HEK293 (cell line): ENCODE results near the gene SLC25A22.
A peak's percentile ranks its signal among the peaks of the same experiment; 100 is the strongest.

Experiments
- ELK4 ChIP-seq: IDR thresholded peaks from 2 replicates; pipeline ENCODE4 v1.6.1; 2011; ENCODE audit warnings: mild to moderate bottlenecking, low read depth, low read length, borderline replicate concordance
- GLIS1 ChIP-seq: fragments of 450-650 bp; formaldehyde crosslinking; IDR thresholded peaks from 2 replicates; pipeline ENCODE4 v1.5.1; 2016; ENCODE audit warnings: missing biosample characterization, missing genetic modification characterization
- PRDM10 ChIP-seq: fragments of 450-650 bp; formaldehyde crosslinking; IDR thresholded peaks from 2 replicates; pipeline ENCODE4 v1.5.1; 2016; ENCODE audit warnings: missing biosample characterization, missing genetic modification characterization
- SCRT2 ChIP-seq: fragments of 450-650 bp; formaldehyde crosslinking; IDR thresholded peaks from 2 replicates; pipeline ENCODE4 v1.5.1; 2016; ENCODE audit warnings: missing biosample characterization, missing genetic modification characterization
- TRIM28 ChIP-seq: IDR thresholded peaks from 2 replicates; pipeline ENCODE4 v1.6.1; 2011; ENCODE audit warnings: low read length, control low read depth, borderline replicate concordance
- WT1 ChIP-seq: fragments of 450-650 bp; formaldehyde crosslinking; IDR thresholded peaks from 2 replicates; pipeline ENCODE4 v1.5.1; 2016; ENCODE audit warnings: missing biosample characterization, missing genetic modification characterization
- ZBTB10 ChIP-seq: fragments of 450-650 bp; formaldehyde crosslinking; IDR thresholded peaks from 2 replicates; pipeline ENCODE4 v1.5.1; 2016; ENCODE audit warnings: missing biosample characterization, missing genetic modification characterization
- ZNF133 ChIP-seq: fragments of 450-650 bp; formaldehyde crosslinking; IDR thresholded peaks from 2 replicates; pipeline ENCODE4 v1.5.1; 2016; ENCODE audit warnings: missing biosample characterization, missing genetic modification characterization
- ZNF16 ChIP-seq: fragments of 450-650 bp; formaldehyde crosslinking; IDR thresholded peaks from 2 replicates; pipeline ENCODE4 v1.5.1; 2016; ENCODE audit warnings: low read depth, missing biosample characterization, missing genetic modification characterization
- ZNF2 ChIP-seq: fragments of 450-650 bp; formaldehyde crosslinking; IDR thresholded peaks from 2 replicates; pipeline ENCODE4 v1.5.1; 2016; ENCODE audit warnings: missing biosample characterization, missing genetic modification characterization
- ZNF354C ChIP-seq: fragments of 450-650 bp; formaldehyde crosslinking; IDR thresholded peaks from 2 replicates; pipeline ENCODE4 v1.5.1; 2016; ENCODE audit warnings: missing biosample characterization, missing genetic modification characterization, low read depth, borderline replicate concordance
- ZNF37A ChIP-seq: fragments of 450-650 bp; IDR thresholded peaks from 2 replicates; pipeline ENCODE4 v1.5.1; 2018; ENCODE audit warnings: missing biosample characterization, missing genetic modification characterization
- ZNF394 ChIP-seq: fragments of 450-650 bp; formaldehyde crosslinking; IDR thresholded peaks from 2 replicates; pipeline ENCODE4 v1.5.1; 2016; ENCODE audit warnings: missing biosample characterization, missing genetic modification characterization, mild to moderate bottlenecking, moderate library complexity, borderline replicate concordance
- ZNF404 ChIP-seq: fragments of 450-650 bp; formaldehyde crosslinking; IDR thresholded peaks from 2 replicates; pipeline ENCODE4 v1.5.1; 2017; ENCODE audit warnings: missing biosample characterization, missing genetic modification characterization
- ZNF416 ChIP-seq: fragments of 450-650 bp; formaldehyde crosslinking; IDR thresholded peaks from 2 replicates; pipeline ENCODE4 v1.5.1; 2016; ENCODE audit warnings: missing biosample characterization, missing genetic modification characterization
- ZNF426 ChIP-seq: fragments of 450-650 bp; formaldehyde crosslinking; IDR thresholded peaks from 2 replicates; pipeline ENCODE4 v1.5.1; 2017; ENCODE audit warnings: missing biosample characterization, missing genetic modification characterization, mild to moderate bottlenecking, inconsistent platforms, moderate library complexity
- ZNF449 ChIP-seq: fragments of 450-650 bp; formaldehyde crosslinking; IDR thresholded peaks from 2 replicates; pipeline ENCODE4 v1.5.1; 2017; ENCODE audit warnings: missing biosample characterization, mild to moderate bottlenecking, missing genetic modification characterization, moderate library complexity
- ZNF473 ChIP-seq: fragments of 450-650 bp; formaldehyde crosslinking; IDR thresholded peaks from 2 replicates; pipeline ENCODE4 v1.5.1; 2017; ENCODE audit warnings: missing biosample characterization, missing genetic modification characterization
- ZNF514 ChIP-seq: fragments of 450-650 bp; formaldehyde crosslinking; IDR thresholded peaks from 2 replicates; pipeline ENCODE4 v1.5.1; 2016; ENCODE audit warnings: missing biosample characterization, missing genetic modification characterization
- ZNF623 ChIP-seq: fragments of 450-650 bp; formaldehyde crosslinking; IDR thresholded peaks from 2 replicates; pipeline ENCODE4 v1.5.1; 2016; ENCODE audit warnings: missing biosample characterization, missing genetic modification characterization
- ZNF664 ChIP-seq: fragments of 450-650 bp; formaldehyde crosslinking; IDR thresholded peaks from 2 replicates; pipeline ENCODE4 v1.5.1; 2016; ENCODE audit warnings: missing biosample characterization, missing genetic modification characterization
- ZNF670 ChIP-seq: fragments of 450-650 bp; formaldehyde crosslinking; IDR thresholded peaks from 2 replicates; pipeline ENCODE4 v1.5.1; 2016; ENCODE audit warnings: missing biosample characterization, missing genetic modification characterization, low read depth
- ZNF692 ChIP-seq: fragments of 450-650 bp; formaldehyde crosslinking; IDR thresholded peaks from 2 replicates; pipeline ENCODE4 v1.5.1; 2016; ENCODE audit warnings: missing biosample characterization, missing genetic modification characterization
- ZNF707 ChIP-seq: fragments of 450-650 bp; formaldehyde crosslinking; IDR thresholded peaks from 2 replicates; pipeline ENCODE4 v1.5.1; 2016; ENCODE audit warnings: missing biosample characterization, missing genetic modification characterization
- ZNF792 ChIP-seq: fragments of 450-650 bp; formaldehyde crosslinking; IDR thresholded peaks from 2 replicates; pipeline ENCODE4 v1.5.1; 2016; ENCODE audit warnings: missing biosample characterization, missing genetic modification characterization
- ZNF830 ChIP-seq: fragments of 450-650 bp; IDR thresholded peaks from 2 replicates; pipeline ENCODE4 v1.5.0; 2018; ENCODE audit warnings: missing biosample characterization, missing genetic modification characterization, low read depth, mild to moderate bottlenecking, moderate library complexity
- ZNF843 ChIP-seq: fragments of 450-650 bp; formaldehyde crosslinking; IDR thresholded peaks from 2 replicates; pipeline ENCODE4 v1.5.1; 2016; ENCODE audit warnings: missing biosample characterization, missing genetic modification characterization
- ZSCAN30 ChIP-seq: fragments of 450-650 bp; IDR thresholded peaks from 2 replicates; pipeline ENCODE4 v1.5.1; 2018; ENCODE audit warnings: missing biosample characterization, mild to moderate bottlenecking, missing genetic modification characterization, moderate library complexity
- ZSCAN4 ChIP-seq: fragments of 450-650 bp; formaldehyde crosslinking; IDR thresholded peaks from 2 replicates; pipeline ENCODE4 v1.5.1; 2017; ENCODE audit warnings: missing biosample characterization, missing genetic modification characterization

The SLC25A22 gene

GRCh38 chr11:797296-798092 lies 587 bp downstream of the SLC25A22 start (continued):
- TF ChIP-seq ZNF664 (tag by site-specific recombination) = no peak
- TF ChIP-seq ZNF692 = peak; percentile 13; the same call in 1 of the 2 replicates
- 0 out of 2 replicates have a peak, but pooled peaks have one; percentile 33 for TF ChIP-seq ZNF394 (tag by site-specific recombination)
- TF ChIP-seq ZNF404 (tag by site-specific recombination) = no peak
- 0 out of 2 replicates have a peak, but pooled peaks have one; percentile 38 for TF ChIP-seq TRIM28
- no peak for TF ChIP-seq ZNF514 (tag by site-specific recombination)
- no peak for TF ChIP-seq ZNF416 (tag by site-specific recombination)
- TF ChIP-seq WT1 = no peak
- no peak for TF ChIP-seq ZNF670
- peak; percentile 66; the same call in 1 of the 2 replicates for TF ChIP-seq PRDM10
- TF ChIP-seq ZNF354C (tag by site-specific recombination) = no peak
- peak; percentile 99 for TF ChIP-seq GLIS1 (tag by site-specific recombination)
- TF ChIP-seq ZNF449 (tag by site-specific recombination) = no peak
- TF ChIP-seq ELK4 = no peak
- no peak for TF ChIP-seq ZNF426 (tag by site-specific recombination)
- no peak for TF ChIP-seq ZNF623 (tag by site-specific recombination)
- TF ChIP-seq ZNF830 (tag by site-specific recombination) = no peak
- TF ChIP-seq ZSCAN30 = no peak
- TF ChIP-seq ZNF792 = no peak
- TF ChIP-seq ZNF2 (tag by site-specific recombination) = no peak; the same call in 1 of the 2 replicates
- no peak for TF ChIP-seq ZNF16 (tag by site-specific recombination)
- TF ChIP-seq ZBTB10 (tag by site-specific recombination) = peak; percentile 63; the same call in 1 of the 2 replicates
- TF ChIP-seq SCRT2 = no peak
- TF ChIP-seq ZNF707 (tag by site-specific recombination) = no peak
- TF ChIP-seq ZNF37A (tag by site-specific recombination) = no peak
- no peak for TF ChIP-seq ZNF843 (tag by site-specific recombination)
- TF ChIP-seq ZSCAN4 = no peak
- no peak for TF ChIP-seq ZNF133
- no peak for TF ChIP-seq ZNF473 (tag by site-specific recombination)
